RCC 7860 (cell line): ENCODE results near the gene RNU1-3.
A peak's percentile ranks its signal among the peaks of the same experiment; 100 is the strongest.
"Not testable (repeated sequence)": the region's sequence is repeated elsewhere in the genome, so short reads cannot be mapped to it uniquely, and the experiment has no call there.

ENCODE experiments used
- DNase-seq: peaks from one replicate; pipeline ENCODE4 v3.0.0-alpha.2; 2015; ENCODE audit warnings: low spot score
- FAIRE-seq: peaks from 2 replicates; lab custom pipeline; 2012; peaks lifted over from hg19 to GRCh38; lab: Jason Lieb, UNC

RNU1-3 gene

DNA sequence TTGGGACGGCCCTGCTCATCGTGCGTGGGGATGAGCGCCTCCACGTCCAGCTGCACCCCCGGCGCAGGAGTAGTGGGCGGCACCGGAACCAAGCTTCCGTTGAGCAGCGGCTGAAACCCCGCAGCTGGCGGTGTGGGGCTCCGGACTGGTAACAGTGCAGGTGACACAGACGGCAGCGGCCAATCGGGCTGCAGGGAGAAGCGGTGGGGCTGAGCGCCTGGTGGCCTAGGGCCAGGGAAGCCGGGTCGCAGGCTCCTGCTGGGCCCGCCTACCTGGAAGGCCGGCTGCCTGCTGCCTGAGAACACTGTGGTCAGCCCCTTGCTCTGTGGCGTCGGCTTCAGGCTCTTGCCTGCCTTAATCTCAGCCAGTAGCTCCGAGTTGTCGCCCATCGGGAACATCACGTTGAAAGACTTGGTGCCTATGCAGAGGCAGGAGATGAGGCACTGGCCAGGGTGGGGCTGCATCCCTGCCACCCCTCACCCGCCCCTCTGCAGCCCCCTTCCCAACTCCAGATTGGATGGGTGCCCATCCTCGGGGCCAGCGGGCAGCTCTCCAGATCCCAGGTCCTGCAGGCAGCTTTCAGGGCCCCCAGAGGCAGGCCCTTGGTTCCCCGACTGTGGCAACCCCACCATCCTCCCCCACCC lies 29.9 kb upstream of the RNU1-3 start:
- not testable (repeated sequence) for FAIRE-seq, DNase-seq

DNA sequence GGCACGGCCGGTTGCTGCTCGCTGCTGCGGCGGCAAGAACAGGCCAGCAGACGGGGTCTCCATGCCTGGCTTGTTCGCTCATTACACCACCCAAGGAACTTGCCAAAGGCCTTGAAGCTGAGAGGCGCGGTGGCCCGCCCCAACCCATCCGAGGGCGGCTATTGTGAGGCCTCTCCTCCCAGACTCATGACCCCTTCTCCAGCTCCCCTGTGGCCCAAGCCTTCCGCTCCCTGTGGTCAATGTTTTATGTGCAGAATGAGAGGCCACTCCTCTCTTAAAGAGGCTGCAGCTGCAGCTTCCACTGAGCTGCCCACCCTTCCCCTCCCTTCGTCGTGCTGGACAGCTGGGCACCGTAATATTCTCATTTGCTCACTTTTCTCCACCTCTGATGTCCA lies 27.6 kb upstream of the RNU1-3 start:
- not testable (repeated sequence) for FAIRE-seq, DNase-seq

DNA sequence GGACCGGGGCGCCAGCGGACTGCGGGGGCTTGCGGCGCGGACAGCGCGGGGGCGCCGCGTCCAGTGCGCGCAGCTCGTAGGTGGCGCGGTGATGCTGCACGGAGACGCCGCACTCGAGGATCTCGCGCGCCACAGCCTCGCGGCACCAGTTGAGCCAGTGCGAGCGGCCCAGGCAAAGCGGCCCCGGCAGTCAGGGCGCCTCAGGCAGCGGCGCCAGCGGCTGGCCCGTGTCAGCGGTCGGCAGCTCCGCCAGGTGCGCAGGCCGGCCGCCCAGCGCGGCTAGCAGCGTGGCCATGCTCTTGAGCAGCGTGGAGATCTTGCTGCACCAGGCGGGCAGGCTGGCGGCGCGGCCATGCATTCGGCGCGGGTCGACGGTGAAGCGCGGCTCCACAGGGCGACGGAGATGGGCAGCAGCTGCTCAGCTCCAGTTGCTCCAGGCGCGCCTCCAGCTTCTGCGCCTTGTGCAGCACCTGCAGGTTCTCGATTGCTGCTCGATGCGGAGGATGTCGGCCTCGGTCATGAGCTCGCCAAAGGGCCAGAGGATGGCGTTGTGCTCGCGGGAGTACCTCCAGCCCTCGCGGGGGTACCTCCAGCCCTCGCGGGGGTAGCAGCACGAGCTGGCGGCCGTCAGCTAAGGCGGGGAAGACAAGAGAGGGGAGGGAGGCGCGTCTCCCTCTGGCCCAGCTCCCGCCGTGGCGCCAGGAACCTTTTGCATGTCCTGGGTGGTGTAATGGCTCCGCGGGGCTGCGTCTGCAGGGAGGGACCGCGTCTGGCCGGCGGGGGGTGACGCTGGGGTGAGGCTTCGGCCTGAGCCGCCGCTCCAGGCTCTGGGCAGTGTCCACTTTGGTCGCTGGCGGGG lies 26.9 kb upstream of the RNU1-3 start:
- not testable (repeated sequence) for FAIRE-seq, DNase-seq

DNA sequence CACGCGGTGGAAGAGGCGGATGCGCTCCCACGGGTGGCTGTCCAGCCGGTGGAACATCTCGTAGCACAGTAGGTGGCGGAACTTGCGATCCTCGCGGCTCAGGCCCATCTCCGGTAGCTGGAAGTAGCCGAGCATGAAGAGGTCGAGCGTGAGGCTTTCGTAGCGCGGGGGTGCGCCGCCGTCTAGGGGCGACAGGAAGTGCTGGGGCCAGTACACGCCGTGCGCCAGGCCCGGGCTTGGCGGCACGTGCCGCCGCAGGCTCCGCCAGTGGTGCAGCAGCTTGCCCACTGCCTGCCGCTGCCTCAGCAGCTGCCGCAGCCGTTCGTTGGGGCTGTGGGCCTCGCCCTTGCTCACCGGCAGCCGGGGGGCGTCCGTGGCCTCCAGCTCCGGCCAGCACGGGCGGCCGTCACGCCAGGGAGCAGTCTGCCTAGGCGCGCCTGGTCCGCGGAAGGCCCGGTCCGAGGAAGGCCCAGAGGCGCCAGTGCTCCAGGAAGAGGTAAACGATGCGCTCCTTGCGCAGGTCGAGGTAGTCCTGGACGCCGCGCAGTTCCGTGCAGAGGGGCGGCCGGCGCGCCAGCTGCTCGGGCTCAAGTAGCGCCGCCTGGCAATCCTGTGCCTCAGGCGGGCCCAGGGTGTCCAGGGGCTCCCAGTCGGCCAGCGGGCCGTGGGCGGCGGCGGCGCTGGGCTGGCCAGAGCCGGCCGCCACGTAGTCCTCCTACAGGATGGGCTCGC lies 26.1 kb upstream of the RNU1-3 start:
- FAIRE-seq, DNase-seq: not testable (repeated sequence)

DNA sequence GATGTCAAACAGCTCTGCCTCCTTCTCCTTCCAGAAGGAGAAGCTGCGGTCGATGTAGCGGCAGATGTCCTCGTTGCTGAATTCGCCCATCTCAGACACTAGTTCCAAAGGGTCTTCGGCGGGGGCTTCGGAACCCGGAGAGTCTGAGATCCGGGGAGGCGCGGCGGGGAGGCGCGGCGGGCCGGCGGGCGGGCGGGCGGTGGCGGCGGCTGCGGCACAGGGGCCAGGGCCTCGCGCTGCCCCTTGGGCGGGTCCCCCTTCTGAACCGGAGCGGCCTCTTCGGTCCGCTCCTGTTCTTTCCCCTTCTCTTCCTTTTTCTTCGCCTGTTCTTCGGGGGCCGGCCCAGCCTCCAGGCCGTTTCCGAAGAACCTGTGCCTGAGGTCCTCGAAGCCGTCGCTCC lies 25.5 kb upstream of the RNU1-3 start:
- DNase-seq, FAIRE-seq: not testable (repeated sequence)

DNA sequence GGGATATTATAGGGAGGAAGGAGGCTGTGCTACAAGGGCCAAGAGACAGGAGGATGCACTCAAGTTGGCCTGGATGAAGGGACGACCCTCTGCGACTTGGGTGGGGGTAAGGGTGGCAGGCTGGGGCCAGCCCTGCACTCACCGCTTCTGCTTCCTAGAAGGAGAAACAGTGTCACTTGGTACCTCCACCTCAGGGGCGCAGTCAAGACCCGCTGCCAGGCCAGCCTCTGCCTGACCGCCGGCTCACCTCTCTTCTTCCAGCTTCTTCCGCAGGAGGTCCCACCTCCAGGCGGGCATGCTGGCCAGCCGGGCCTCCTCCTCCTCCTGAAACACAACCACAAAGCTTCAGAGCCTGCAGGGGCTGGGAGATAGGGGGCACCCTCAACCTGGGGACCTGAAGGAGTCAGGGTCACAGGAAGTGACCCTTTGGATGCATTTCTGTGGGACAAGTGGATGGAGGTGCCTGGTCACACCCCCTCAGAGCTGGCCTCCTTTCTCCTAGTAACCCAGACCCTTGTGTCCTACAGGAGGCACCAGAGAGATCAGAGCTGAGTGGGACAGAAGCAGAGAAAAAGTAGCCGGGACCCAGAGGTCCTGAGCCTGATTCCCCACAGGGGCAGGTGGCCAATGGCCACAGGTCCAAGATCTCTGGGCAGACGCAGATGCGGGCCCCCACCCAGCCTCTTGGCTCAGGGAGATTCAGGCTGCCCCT lies 24.4 kb upstream of the RNU1-3 start:
- not testable (repeated sequence) for FAIRE-seq, DNase-seq

DNA sequence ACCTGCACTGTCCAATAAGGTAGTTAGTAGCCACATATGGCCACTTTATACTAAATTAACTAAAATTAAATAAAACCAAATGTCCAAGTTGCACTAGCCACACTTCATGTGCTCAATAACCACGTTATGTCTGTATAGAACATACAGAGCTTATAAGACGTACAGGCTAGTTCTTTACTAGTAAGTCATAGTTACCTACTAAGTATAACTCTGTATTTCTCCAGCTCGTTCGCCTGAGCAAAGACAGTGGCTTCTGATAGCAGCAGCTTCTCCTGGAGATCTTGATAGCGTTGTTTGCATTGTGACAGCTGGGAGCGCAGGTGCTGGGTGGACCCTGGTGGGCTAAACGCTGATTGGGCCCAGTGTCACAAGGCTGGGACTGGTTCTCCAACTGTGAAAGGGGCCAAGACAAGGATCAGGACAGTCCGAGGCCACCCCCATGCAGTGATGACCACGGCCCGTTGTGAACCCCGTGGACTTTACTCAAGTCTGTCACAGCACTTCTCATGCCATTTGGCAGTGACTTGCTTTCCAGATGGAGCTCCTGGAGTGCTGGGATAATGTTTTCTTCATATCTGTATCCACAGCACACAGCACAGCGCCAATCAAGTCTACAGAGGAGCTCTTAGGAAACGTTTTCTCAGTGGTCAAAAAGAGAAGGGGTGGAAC lies 20.5 kb upstream of the RNU1-3 start:
- not testable (repeated sequence) for FAIRE-seq

DNA sequence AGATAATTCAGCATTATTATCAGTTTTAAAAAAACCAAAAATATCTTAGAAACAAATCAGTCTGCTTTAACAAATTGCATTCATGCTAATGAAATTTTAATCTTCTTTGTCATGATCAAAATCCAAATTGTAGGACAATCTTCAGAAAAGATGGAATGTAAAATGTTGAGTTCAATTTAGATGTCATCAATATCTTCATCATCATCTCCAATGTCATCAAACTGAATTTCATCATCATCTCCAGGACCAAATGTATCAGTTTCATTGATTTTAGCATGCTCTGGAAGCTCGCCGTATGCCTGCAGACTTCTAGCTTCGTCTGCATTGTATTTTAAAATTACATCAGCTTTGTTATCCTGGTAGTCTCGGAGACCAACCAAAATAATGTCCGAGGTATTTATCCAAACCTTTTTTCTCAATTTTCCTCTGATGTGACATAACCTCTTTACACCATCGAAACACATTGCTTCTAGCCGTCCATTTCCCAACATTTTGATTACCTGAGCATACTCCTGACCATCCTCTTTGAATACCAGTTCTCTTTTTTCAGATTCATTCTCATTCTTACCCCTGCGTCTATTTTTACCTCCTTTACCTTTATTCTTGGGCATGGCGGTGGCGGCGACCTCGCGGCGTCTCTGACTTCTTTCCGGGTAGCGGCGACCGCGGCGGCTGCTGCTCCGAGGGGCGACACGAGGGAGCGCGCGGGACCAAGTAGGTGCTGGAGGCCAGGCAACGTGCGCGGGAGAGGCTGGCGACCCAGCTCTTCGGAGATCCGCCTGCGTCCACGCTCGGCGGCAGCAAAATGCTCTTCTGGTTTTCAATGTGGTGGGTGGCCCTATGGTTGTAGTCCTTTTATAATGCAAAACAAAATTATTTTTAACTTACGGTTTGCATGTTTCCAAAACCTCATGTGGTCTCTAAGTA lies 19.0 kb upstream of the RNU1-3 start:
- FAIRE-seq, DNase-seq: not testable (repeated sequence)

More for the DNA sequence above, 20.5 kb upstream of the RNU1-3 start:
- DNase-seq = not testable (repeated sequence)

DNA sequence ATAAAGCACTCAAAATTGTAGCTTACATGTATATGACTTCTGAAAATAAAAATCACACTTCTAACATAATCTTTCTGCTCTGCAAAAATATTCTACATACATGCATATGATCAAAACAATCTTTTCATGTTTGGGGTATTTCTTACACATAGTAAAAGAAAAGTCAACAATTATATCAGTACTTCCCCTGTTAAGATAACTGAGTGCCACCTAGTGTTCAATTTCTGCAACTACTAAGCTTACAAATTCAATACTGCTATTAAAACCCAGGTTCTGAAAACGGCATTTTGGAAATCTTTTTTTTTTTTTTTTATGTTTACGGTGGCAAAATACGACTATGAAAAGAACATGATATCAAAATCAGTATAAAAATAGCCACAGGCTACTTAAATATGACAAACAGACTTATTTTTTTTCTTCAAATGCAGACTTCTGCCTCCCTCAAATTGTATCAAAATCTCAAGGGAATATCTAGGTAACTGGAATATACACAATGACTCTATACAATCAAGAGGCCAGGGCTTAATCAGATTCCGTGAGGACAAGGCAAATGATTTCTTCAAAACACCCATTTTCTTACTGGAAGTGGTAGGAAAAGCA lies 18.1 kb upstream of the RNU1-3 start:
- FAIRE-seq = peak; percentile 84
- DNase-seq = not testable (repeated sequence)

DNA sequence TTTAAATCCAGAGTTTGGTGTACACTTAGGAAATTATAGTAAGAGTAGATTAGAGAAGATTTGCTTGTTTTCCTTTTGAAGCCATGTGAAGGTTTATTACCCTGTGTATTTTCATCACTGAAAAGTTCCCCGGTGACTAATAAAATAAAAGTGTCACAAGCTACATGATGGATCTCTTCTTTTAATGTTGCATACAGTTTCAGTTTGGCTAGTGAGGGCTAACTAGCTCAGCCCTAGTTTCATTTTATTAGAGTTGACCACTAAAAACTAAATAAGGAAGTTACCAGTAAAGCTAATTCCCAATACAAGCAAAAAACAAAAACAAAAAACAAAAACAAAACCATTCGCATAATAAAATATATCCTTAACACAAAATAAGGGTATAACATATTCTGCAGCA lies 17.4 kb upstream of the RNU1-3 start:
- FAIRE-seq, DNase-seq: not testable (repeated sequence)

DNA sequence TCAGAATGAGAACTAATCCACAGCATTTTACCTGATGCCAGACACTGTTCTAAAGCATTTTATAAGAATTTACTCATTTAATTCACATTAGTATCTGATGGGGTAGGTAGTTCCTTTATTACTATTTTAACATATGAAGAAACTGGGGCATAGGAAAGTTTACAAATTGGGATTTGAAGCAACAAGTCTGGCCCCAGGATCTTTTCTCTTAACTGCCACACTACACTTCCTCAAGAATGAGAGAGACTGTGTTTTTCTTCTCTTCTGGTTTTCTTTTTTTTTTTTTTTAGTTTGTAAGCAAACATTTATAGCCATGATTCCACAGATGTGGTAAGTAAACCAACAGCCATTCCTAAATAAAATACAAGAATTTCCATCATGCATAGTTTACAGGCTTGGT lies 16.1 kb upstream of the RNU1-3 start:
- not testable (repeated sequence) for DNase-seq, FAIRE-seq

DNA sequence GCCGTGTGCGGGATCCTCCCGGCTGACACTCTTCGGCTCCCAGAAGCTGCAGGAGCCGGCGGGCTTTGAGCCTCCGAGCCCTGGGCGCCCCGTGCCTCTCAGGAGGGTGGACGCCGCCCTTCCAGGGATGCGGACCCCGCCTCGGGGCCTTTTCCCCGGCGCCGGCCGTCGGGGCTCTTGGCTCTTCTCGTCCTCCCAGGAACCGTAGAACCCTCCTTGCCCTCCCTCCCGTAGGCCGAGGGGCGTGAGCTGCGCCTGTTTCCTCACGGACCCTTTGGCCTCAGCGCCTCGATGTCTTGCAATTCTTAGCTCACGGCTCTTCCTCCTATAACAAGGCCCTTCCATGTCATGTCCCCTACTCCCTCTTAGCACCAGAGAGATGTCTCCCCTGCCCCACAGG lies 13.6 kb upstream of the RNU1-3 start:
- not testable (repeated sequence) for FAIRE-seq, DNase-seq

DNA sequence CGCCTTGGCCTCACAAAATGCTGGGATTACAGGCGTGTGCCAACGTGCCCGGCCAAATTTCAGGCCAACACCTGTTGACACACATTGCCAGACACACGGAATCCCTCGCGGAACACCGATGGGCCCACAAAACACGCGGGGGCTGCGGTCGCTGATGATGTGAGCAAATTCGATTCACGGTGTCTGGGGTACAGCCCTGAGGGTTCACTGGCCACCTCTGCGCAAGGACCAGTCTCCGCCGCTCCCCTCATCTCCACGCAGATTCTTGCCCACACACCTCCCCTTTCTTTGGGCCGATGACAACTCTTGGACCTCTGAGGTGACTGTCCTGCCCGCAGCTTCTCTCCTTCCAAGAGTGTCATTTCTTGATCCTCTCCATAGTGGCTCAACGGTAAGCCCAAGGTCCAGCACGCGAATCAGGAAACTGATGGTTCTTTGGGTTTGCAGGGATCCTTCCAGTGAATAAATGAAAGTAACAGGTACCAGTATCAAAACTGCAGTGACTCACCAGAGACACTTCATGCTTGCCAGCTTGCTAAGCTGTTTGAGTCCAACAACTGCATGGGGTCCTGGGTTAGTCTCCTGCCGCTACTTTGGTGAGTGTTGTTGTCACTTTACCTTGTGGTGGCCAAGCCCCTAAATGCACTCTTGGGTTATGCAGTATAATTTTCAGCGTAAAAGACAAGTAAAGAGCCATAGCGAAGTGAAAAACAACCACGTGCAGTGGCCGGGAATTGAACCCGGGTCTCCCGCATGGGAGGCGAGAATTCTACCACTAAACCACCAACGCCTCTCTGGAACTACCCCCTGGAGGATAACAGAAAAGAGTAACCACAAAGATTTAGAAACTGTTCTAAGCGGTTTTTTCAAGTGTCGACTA lies 11.0 kb upstream of the RNU1-3 start:
- DNase-seq (peak; percentile 91), FAIRE-seq (no peak)

DNA sequence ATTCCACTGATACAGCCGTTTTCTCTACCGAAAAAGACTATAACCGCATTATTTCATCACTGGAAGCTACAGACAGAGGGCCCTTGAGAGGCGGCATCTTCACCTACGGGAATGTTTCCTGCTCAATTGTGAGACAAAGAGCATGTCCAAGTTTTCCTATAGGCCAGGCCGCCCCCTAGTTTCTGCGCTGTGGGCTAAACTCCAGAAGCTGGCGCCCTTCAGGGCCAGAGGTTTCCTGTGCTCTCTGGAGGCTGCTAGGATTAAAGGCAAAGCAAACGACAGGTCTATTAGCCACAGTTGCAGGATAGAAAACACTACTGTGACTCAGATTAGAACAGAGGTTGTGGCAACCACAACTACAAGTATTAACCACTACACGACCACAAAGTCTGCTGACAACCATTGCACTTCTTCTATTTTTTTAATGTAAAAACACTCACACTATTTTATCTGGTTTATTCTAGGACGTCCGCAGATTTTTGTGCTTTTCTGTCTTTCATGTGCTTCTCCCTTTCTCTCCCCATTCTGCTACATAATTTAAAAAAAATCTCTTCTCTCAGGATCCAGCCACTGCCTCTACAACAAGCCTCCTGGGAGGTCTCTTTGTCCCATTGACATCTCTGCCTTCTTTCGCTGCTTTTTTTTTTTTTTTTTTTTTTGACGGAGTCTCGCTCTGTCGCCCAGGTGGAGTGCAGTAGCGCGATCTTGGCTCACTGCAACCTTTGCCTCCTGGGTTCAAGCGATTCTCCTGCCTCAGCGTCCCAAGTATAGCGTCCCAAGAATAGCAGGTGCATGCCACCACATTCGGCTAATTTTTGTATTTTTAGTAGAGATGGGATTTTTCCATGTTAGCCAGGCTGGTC lies 10.1 kb upstream of the RNU1-3 start:
- not testable (repeated sequence) for FAIRE-seq
- peak; percentile 27 for DNase-seq

DNA sequence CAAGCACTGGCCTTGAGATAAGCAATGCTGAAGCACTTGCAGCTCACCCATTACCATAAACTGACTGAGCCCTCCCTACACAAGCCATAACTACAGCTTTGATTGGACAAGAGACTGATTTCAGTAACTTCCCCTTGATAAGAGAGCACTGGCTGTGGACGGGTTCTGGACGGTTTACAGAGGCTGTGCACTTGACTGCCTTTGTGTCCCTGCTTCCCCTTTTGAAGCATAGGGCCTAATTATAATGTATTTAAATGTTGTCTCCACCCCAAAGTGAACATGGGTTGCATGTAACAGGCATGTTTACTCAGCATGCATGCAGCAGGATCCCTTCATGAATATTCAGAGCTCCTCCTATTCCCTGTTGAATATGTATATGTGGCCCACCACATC lies 8.4 kb upstream of the RNU1-3 start:
- not testable (repeated sequence) for FAIRE-seq, DNase-seq

DNA sequence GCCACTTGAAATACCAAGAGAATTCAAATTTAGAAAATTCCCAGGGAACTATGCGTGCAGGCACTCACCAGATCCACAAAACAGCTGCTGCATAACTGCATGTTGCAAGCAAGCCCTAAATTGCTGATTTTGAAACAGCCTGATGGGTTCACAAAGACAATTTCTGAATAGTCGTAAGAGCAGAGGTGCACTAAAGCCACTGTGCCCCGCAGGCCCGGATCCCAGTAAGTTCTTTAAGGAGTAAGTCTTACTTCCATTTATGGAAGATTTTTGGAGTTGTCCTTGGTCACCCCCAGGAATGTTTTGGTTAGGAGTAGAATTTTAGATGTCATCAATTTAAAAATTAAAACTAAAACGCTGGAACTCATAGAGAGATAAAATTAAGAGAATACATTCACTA lies 7.2 kb upstream of the RNU1-3 start:
- not testable (repeated sequence) for FAIRE-seq

DNA sequence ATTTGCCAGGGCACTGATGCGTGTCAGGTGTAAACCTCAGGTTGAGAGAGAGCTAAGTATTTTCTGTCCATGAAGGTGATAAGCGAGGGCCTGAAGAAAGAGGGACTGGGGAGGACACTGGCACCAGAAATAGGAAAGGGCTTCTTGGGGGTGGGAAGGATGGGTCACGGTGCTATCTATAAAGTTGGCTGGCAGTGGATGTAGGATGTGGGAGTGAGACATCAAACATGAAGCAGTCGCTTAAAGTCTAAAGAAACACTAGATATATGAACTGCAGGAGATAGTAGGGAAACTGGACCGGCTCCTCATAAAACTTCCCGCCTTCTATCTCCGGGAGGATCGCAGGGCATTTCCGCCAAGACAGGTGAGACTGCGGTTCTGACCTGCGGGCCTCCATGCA lies 912 bp downstream of the RNU1-3 start:
- FAIRE-seq, DNase-seq: not testable (repeated sequence)

More for the DNA sequence above, 7.2 kb upstream of the RNU1-3 start:
- not testable (repeated sequence) for DNase-seq
